Ascending aorta (tissue), 2 donors: ENCODE data around the gene PNLIPRP2. TPM values are rescaled to one million over a fixed set of nuclear protein-coding genes. Genes with fewer than 3 reads are reported as not detected.

Experiments
- DNase-seq, 2 donors: peaks; one replicate each; pipeline ENCODE4 v3.0.0-alpha.2; 2019; ENCODE audit warnings: low spot score in 2 of 2
- H3K27ac ChIP-seq, 2 donors: fragments of 200-600 bp; sonication (generic); one replicate each; pipeline ENCODE4 v1.5.1; 2016 to 2017; ENCODE audit warnings: mild to moderate bottlenecking in 1 of 2
- H3K27me3 ChIP-seq: fragments of 200-600 bp; sonication (generic); one replicate; pipeline ENCODE4 v1.5.1; 2017
- H3K36me3 ChIP-seq, 2 donors: fragments of 200-600 bp; sonication (generic); one replicate each; pipeline ENCODE4 v1.5.1; 2016
- H3K4me1 ChIP-seq, 2 donors: fragments of 200-600 bp; sonication (generic); one replicate each; pipeline ENCODE4 v1.5.1; 2016 to 2017; ENCODE audit warnings: mild to moderate bottlenecking in 1 of 2
- H3K4me3 ChIP-seq, 2 donors: fragments of 200-600 bp; sonication (generic); one replicate each; pipeline ENCODE4 v1.5.1; 2016 to 2017; ENCODE audit warnings: mild to moderate bottlenecking in 1 of 2
- H3K9me3 ChIP-seq, 2 donors: fragments of 200-600 bp; sonication (generic); one replicate each; pipeline ENCODE4 v1.5.1; 2016
- intact Hi-C: fragments of 100-400 bp; cut with DNase I; formaldehyde crosslinking; loops from one replicate; pipeline ENCODE4 v1.15.1; 2023
- total RNA-seq: library from RNA; depleted of rRNA; stranded (reverse); fragments of >200 nt; gene quantifications from one replicate; pipeline ENCODE4 v1.1.0, GENCODE V29; 2016
- TF ChIP-seq, protein P1 (sequence below), 3 experiments: fragments of 200-600 bp in 2 of 3; fragments of 450-650 bp in 1 of 3; sonication (generic) in 2 of 3; IDR thresholded peaks; one replicate each; pipeline ENCODE4 v1.5.1; 2016 to 2019; ENCODE audit warnings: antibody characterized with exemption in 3 of 3, mild to moderate bottlenecking in 1 of 3, moderate library complexity in 1 of 3

PNLIPRP2 gene
- total RNA-seq, 1 donor from 2014 or later, result not detected

- no peak overlapping the region for H3K27ac ChIP-seq
- no peaks in the 10 kb centered on the region for H3K36me3 ChIP-seq
- no peaks in the 10 kb centered on the region for H3K27me3 ChIP-seq
- intact Hi-C loops, result no loop called here
- no peak overlapping the region for H3K4me3 ChIP-seq
- no peaks in the 10 kb centered on the region for H3K4me1 ChIP-seq
- no peaks in the 10 kb centered on the region for H3K9me3 ChIP-seq
- TF ChIP-seq, protein P1, sequence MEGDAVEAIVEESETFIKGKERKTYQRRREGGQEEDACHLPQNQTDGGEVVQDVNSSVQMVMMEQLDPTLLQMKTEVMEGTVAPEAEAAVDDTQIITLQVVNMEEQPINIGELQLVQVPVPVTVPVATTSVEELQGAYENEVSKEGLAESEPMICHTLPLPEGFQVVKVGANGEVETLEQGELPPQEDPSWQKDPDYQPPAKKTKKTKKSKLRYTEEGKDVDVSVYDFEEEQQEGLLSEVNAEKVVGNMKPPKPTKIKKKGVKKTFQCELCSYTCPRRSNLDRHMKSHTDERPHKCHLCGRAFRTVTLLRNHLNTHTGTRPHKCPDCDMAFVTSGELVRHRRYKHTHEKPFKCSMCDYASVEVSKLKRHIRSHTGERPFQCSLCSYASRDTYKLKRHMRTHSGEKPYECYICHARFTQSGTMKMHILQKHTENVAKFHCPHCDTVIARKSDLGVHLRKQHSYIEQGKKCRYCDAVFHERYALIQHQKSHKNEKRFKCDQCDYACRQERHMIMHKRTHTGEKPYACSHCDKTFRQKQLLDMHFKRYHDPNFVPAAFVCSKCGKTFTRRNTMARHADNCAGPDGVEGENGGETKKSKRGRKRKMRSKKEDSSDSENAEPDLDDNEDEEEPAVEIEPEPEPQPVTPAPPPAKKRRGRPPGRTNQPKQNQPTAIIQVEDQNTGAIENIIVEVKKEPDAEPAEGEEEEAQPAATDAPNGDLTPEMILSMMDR (IDR thresholded peaks at IDR 0.05), result no peak
- DNase-seq, result no peak
Observed at GRCh38 chr10:116614796-116615195, 6.0 kb upstream of the PNLIPRP2 start.

GRCh38 chr10:116615199-116615776 is 5.5 kb upstream of the PNLIPRP2 start:
- Histone ChIP-seq H3K36me3 (no peaks in the 10 kb centered on the region), H3K4me3 (no peak overlapping the region)
- intact Hi-C loops, result no loop called here

DNA sequence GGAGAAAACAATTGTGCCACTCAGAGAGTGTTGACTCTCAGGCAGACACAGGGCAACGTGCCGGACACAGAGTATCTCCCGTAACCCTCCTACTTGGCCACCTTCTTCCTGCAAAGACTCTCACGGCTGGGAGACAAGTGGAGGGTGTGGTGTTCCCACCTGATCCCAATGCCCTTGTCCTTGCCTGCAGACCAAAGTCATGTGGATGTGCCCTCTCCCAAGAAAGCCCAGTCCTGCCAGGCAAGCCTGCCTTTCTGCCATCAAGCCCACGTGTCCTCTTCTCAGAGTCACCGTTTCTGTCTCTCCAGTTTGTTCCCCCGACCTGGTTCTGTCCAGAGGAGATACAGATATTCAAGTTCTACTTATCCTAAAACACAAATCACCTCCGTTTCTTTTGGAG is 723 bp downstream of the PNLIPRP2 start:
- Histone ChIP-seq H3K27me3 (no peaks in the 10 kb centered on the region), H3K9me3 (no peaks in the 10 kb centered on the region), H3K27ac (no peak overlapping the region), H3K4me3 (no peak overlapping the region), H3K4me1 (no peaks in the 10 kb centered on the region), H3K36me3 (no peaks in the 10 kb centered on the region)
- DNase-seq, result no peak
- intact Hi-C loops, result no loop called here
- TF ChIP-seq, protein P1 (IDR thresholded peaks at IDR 0.05), result no peak

More at GRCh38 chr10:116615199-116615776, 5.5 kb upstream of the PNLIPRP2 start:
- no peaks in the 10 kb centered on the region for H3K27me3 ChIP-seq
- no peaks in the 10 kb centered on the region for H3K9me3 ChIP-seq
- H3K27ac ChIP-seq, result no peak overlapping the region
- TF ChIP-seq, protein P1 (IDR thresholded peaks at IDR 0.05), result no peak
- DNase-seq, result no peak
- no peaks in the 10 kb centered on the region for H3K4me1 ChIP-seq

DNA sequence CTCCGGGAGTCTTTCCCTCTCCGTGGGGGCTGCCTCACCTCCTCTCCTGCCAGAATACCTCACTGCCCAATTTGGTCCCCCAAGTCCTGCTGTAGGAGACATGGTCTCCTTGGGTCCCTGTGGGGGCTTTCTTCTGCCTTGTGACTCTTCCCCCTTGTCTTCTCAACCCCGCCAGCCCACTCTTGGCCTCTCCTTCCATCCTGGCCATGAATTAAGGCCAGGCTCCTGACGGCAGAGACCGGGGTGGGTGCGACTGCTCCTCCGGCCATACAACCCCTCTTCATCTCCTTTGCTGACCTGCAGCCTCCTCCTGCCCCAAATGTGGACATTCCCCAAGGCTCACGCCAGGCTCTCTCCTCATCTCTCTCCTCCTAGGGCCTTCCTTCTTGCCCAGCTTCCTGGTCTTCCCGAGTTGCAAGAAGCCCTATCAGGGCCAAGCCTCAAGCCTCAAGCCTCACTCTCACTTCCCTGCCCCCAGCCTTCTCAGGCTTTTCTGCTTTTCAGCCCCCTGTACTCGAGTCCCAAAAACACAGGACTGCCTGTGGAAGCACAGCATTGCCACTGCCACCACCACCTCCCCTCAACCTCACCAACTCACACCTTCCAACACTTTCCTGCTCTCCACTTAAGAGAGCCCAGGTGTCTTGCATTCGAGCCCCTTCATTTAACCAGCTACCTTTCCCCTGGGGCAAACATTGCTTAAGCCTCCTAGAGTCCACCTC is 1.3 kb downstream of the PNLIPRP2 start:
- intact Hi-C loops, result no loop called here
- TF ChIP-seq, protein P1 (IDR thresholded peaks at IDR 0.05), result no peak

DNA sequence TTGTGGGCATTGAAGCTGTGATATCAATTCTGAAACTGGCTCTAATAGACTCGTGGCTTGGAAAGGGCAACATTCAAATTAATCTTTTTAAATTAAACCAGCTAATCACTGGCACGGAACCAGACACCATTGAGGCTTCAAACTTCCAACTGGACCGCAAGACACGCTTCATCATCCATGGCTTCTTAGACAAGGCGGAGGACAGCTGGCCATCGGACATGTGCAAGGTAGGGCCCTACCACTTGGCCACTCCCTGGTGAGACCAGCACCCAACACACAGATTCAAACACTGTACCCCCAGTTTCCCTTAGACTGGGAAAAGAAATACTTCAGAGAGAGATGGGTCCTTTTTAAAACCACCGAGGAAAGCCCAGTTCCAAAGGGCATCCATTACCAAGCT is 5.1 kb downstream of the PNLIPRP2 start:
- TF ChIP-seq, protein P1 (IDR thresholded peaks at IDR 0.05), result no peak
- no peak overlapping the region for H3K4me3 ChIP-seq
- H3K9me3 ChIP-seq, result no peaks in the 10 kb centered on the region
- H3K4me1 ChIP-seq, result no peaks in the 10 kb centered on the region
- DNase-seq, result no peak
- no peak overlapping the region for H3K27ac ChIP-seq
- intact Hi-C loops, result no loop called here
- H3K27me3 ChIP-seq, result no peaks in the 10 kb centered on the region
- no peaks in the 10 kb centered on the region for H3K36me3 ChIP-seq

More for the DNA sequence above, 1.3 kb downstream of the PNLIPRP2 start:
- no peak for DNase-seq
- H3K4me3 ChIP-seq, result no peak overlapping the region
- no peaks in the 10 kb centered on the region for H3K4me1 ChIP-seq
- H3K27ac ChIP-seq, result no peak overlapping the region
- no peaks in the 10 kb centered on the region for H3K27me3 ChIP-seq
- no peaks in the 10 kb centered on the region for H3K9me3 ChIP-seq
- H3K36me3 ChIP-seq, result no peaks in the 10 kb centered on the region
